HG03469 (cell line): Measurements from ENCODE around the gene RSU1.

ENCODE experiments used
- ATAC-seq: cut with Tn5 transposase; IDR thresholded peaks from one replicate; pipeline ENCODE4 v1.9.1; 2021; ENCODE audit warnings: mild to moderate bottlenecking, moderate library complexity, moderate number of reproducible peaks; ENCODE audit not compliant: unreplicated experiment

The RSU1 gene

GRCh38 chr10:16686054-16686902 lies 130.9 kb downstream of the RSU1 start:
- ATAC-seq = no peak

GRCh38 chr10:16685551-16685950 lies 131.7 kb downstream of the RSU1 start:
- ATAC-seq = no peak

GRCh38 chr10:16681521-16681920 lies 135.7 kb downstream of the RSU1 start:
- ATAC-seq = no peak

GRCh38 chr10:16679511-16679910 lies 137.7 kb downstream of the RSU1 start:
- ATAC-seq = no peak

- ATAC-seq = no peak
These were observed 141.9 kb downstream of the RSU1 start for GRCh38 chr10:16675334-16675733.

- ATAC-seq = no peak
These were observed 143.0 kb downstream of the RSU1 start for GRCh38 chr10:16674147-16674703.

GRCh38 chr10:16673443-16673842 lies 143.8 kb downstream of the RSU1 start:
- no peak for ATAC-seq

- peak; percentile 41 for ATAC-seq
These were observed 153.8 kb downstream of the RSU1 start for GRCh38 chr10:16663444-16663843.

GRCh38 chr10:16662923-16663322 lies 154.3 kb downstream of the RSU1 start:
- ATAC-seq = no peak

GRCh38 chr10:16656895-16657294 lies 160.3 kb downstream of the RSU1 start:
- ATAC-seq = no peak

GRCh38 chr10:16653224-16653623 lies 164.0 kb downstream of the RSU1 start:
- ATAC-seq = no peak

GRCh38 chr10:16652154-16652553 lies 165.1 kb downstream of the RSU1 start:
- ATAC-seq = no peak

- ATAC-seq = no peak
These were observed 167.5 kb downstream of the RSU1 start for GRCh38 chr10:16649757-16650156.

GRCh38 chr10:16648366-16648765 lies 168.9 kb downstream of the RSU1 start:
- no peak for ATAC-seq

GRCh38 chr10:16646181-16647059 lies 170.8 kb downstream of the RSU1 start:
- ATAC-seq = no peak

GRCh38 chr10:16644146-16644545 lies 173.1 kb downstream of the RSU1 start:
- no peak for ATAC-seq

- ATAC-seq = no peak
These were observed 173.7 kb downstream of the RSU1 start for GRCh38 chr10:16643502-16643901.

GRCh38 chr10:16640153-16640552 lies 177.1 kb downstream of the RSU1 start:
- ATAC-seq = no peak

GRCh38 chr10:16639471-16639870 lies 177.8 kb downstream of the RSU1 start:
- no peak for ATAC-seq

GRCh38 chr10:16632996-16633395 lies 184.2 kb downstream of the RSU1 start:
- ATAC-seq = no peak

GRCh38 chr10:16626697-16627096 lies 190.5 kb downstream of the RSU1 start:
- no peak for ATAC-seq

GRCh38 chr10:16612981-16613355 lies 204.3 kb downstream of the RSU1 start:
- ATAC-seq = no peak
